ENCODE results near the gene HNRNPAB. TPM values are rescaled to one million over a fixed set of nuclear protein-coding genes. Genes with fewer than 3 reads are reported as not detected.

Gene HNRNPAB
- total RNA-seq, 1 donor from 2014 or later: 199 TPM

DNA sequence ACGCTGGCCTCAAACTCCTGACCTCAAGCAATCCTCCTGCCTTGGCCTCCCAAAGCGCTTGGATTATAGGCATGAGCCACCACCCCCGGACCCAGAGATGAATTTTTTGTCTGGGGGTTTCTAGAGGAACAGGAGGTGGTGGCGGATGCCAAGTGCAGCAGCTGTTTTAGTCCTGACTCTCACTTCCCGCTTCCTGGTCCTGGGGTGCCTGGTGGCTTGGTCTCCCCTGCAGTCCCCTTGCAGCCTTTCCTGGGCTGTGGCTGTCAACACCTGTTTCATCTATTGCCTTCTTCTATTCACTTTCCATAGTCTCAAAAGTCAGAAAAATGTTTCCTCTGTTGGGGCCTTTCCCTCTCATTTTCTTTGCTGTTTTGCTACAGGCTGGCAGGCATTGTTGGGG lies 44.2 kb upstream of the HNRNPAB start:
- Mint-ChIP-seq H3K9me3 (ENCODE audit: unreplicated experiment) (no peaks in the 10 kb centered on the region), H3K36me3 (ENCODE audit: low read depth, unreplicated experiment) (no peaks in the 10 kb centered on the region), H3K27ac (ENCODE audit: unreplicated experiment) (no peak overlapping the region), H3K27me3 (ENCODE audit: low read depth, unreplicated experiment) (peaks cover 31% of the 10 kb centered on the region), H3K4me3 (ENCODE audit: unreplicated experiment) (no peak overlapping the region), H3K4me1 (ENCODE audit: low read depth, unreplicated experiment) (no peaks in the 10 kb centered on the region)
- H3K9ac ChIP-seq (ENCODE audit: low read length): no peak overlapping the region
- no peaks in the 10 kb centered on the region for H3K36me3 ChIP-seq (ENCODE audit: insufficient read depth, low read length)
- no peak overlapping the region for H2AFZ ChIP-seq (ENCODE audit: low read depth, low read length)
- H3K4me3 ChIP-seq (ENCODE audit: insufficient read depth, low read depth, low read length): no peak overlapping the region
- FAIRE-seq (no peak), DNase-seq (ENCODE audit: low read depth) (no peak)
- no peak overlapping the region for H3K4me2 ChIP-seq (ENCODE audit: low read length)
- no peaks in the 10 kb centered on the region for H3K79me2 ChIP-seq (ENCODE audit: insufficient read depth, low read length)
- TF ChIP-seq EZH2 (IDR thresholded peaks at IDR 0.05; ENCODE audit: insufficient read depth, low read length) (no peak), CTCF (IDR thresholded peaks at IDR 0.05; ENCODE audit: insufficient read depth, low read depth, low read length) (no peak)
- peaks cover 10% of the 10 kb centered on the region for H3K27me3 ChIP-seq (ENCODE audit: insufficient read depth, low read length)
- peaks cover 5% of the 10 kb centered on the region for H3K4me1 ChIP-seq (ENCODE audit: insufficient read depth, low read length)
- H3K9me3 ChIP-seq (ENCODE audit: insufficient read depth, low read depth, low read length): no peaks in the 10 kb centered on the region
- H4K20me1 ChIP-seq (ENCODE audit: insufficient read depth, low read length): no peaks in the 10 kb centered on the region
- no peak overlapping the region for H3K27ac ChIP-seq (ENCODE audit: low read depth, low read length)

GRCh38 chr5:178162481-178162880 lies 41.9 kb upstream of the HNRNPAB start:
- Mint-ChIP-seq H3K4me3 (ENCODE audit: unreplicated experiment) (no peak overlapping the region), H3K27ac (ENCODE audit: unreplicated experiment) (no peak overlapping the region), H3K27me3 (ENCODE audit: low read depth, unreplicated experiment) (peaks cover 33% of the 10 kb centered on the region), H3K4me1 (ENCODE audit: low read depth, unreplicated experiment) (no peaks in the 10 kb centered on the region), H3K36me3 (ENCODE audit: low read depth, unreplicated experiment) (no peaks in the 10 kb centered on the region), H3K9me3 (ENCODE audit: unreplicated experiment) (no peaks in the 10 kb centered on the region)
- Histone ChIP-seq H3K4me1 (ENCODE audit: insufficient read depth, low read length) (peaks cover 5% of the 10 kb centered on the region), H3K4me3 (ENCODE audit: insufficient read depth, low read depth, low read length) (no peak overlapping the region), H3K27ac (ENCODE audit: low read depth, low read length) (no peak overlapping the region), H3K9me3 (ENCODE audit: insufficient read depth, low read depth, low read length) (no peaks in the 10 kb centered on the region), H3K9ac (ENCODE audit: low read length) (no peak overlapping the region), H3K36me3 (ENCODE audit: insufficient read depth, low read length) (no peaks in the 10 kb centered on the region), H3K79me2 (ENCODE audit: insufficient read depth, low read length) (no peaks in the 10 kb centered on the region), H2AFZ (ENCODE audit: low read depth, low read length) (no peak overlapping the region), H3K4me2 (ENCODE audit: low read length) (no peak overlapping the region), H4K20me1 (ENCODE audit: insufficient read depth, low read length) (no peaks in the 10 kb centered on the region), H3K27me3 (ENCODE audit: insufficient read depth, low read length) (peaks cover 20% of the 10 kb centered on the region)
- FAIRE-seq: no peak
- TF ChIP-seq EZH2 (IDR thresholded peaks at IDR 0.05; ENCODE audit: insufficient read depth, low read length) (no peak), CTCF (IDR thresholded peaks at IDR 0.05; ENCODE audit: insufficient read depth, low read depth, low read length) (no peak)
- no peak for DNase-seq (ENCODE audit: low read depth)

DNA sequence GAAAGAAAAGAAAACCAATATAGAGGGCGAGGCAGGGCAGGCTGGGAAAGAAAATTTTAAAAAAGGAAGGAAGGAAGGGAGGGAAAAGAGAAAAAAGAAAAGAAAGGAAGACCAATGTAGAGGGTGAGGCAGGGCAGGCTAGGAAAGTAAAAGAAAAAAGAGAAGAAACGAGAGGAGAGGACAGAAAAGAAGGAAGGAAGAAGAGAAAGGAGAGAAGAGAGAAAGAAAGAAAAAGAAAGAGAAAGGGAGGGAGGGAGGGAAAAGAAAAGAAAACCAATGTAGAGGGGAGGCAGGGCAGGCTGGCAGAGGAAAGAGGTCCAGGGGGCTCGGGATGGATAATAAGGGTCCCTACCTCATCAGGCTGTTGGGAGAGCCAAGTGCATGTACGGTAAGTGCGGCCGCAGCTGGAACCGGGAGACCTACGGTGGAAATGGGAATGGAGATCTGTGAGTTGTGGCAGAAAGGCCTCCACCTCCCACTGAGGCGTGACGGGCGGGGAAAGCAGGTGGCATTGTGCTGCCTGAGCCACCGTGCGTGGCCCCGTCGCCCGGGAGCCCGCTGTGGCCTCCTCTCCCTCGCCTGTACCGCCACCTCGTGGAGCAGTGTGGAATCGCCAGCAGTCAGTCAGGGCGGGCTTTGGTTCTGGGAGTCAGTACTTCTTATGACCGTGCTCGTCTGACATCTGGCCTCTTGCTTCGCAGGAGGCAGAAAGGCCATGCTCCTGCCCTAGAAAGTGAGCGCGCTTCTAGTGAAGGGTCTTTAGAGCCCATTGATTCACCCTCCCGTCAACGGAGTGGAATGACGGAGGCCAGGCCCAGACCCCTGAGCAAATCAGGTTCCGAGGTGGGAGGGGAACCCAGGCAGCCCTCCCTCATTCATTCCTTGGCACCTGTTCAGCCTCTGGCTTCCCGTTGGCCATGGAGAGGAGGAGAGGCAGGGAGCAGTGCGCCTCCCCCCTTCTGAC lies 40.3 kb upstream of the HNRNPAB start:
- Mint-ChIP-seq H3K4me1 (ENCODE audit: low read depth, unreplicated experiment) (no peaks in the 10 kb centered on the region), H3K27me3 (ENCODE audit: low read depth, unreplicated experiment) (peaks cover 33% of the 10 kb centered on the region), H3K9me3 (ENCODE audit: unreplicated experiment) (no peaks in the 10 kb centered on the region), H3K36me3 (ENCODE audit: low read depth, unreplicated experiment) (no peaks in the 10 kb centered on the region), H3K4me3 (ENCODE audit: unreplicated experiment) (no peak overlapping the region), H3K27ac (ENCODE audit: unreplicated experiment) (no peak overlapping the region)
- Histone ChIP-seq H3K9me3 (ENCODE audit: insufficient read depth, low read depth, low read length) (no peaks in the 10 kb centered on the region), H4K20me1 (ENCODE audit: insufficient read depth, low read length) (no peaks in the 10 kb centered on the region), H3K36me3 (ENCODE audit: insufficient read depth, low read length) (no peaks in the 10 kb centered on the region), H3K27ac (ENCODE audit: low read depth, low read length) (no peak overlapping the region), H3K27me3 (ENCODE audit: insufficient read depth, low read length) (peaks cover 20% of the 10 kb centered on the region), H2AFZ (ENCODE audit: low read depth, low read length) (peak overlapping the region; percentile 76), H3K79me2 (ENCODE audit: insufficient read depth, low read length) (no peaks in the 10 kb centered on the region), H3K4me3 (ENCODE audit: insufficient read depth, low read depth, low read length) (no peak overlapping the region), H3K4me2 (ENCODE audit: low read length) (peak overlapping the region; percentile 77), H3K9ac (ENCODE audit: low read length) (no peak overlapping the region), H3K4me1 (ENCODE audit: insufficient read depth, low read length) (peaks cover 5% of the 10 kb centered on the region)
- FAIRE-seq (no peak), DNase-seq (ENCODE audit: low read depth) (peak; percentile 18)
- TF ChIP-seq EZH2 (IDR thresholded peaks at IDR 0.05; ENCODE audit: insufficient read depth, low read length): no peak
- TF ChIP-seq CTCF (IDR thresholded peaks at IDR 0.05; ENCODE audit: insufficient read depth, low read depth, low read length): peak; percentile 88
